Neural cell (in vitro differentiated cells): ENCODE results near the gene FLT1.

Experiments used
- EP300 ChIP-seq: fragments of 450-650 bp; conservative IDR thresholded peaks from 2 replicates; pipeline ENCODE4 v1.6.1; 2014; ENCODE audit warnings: antibody characterized with exemption, mild to moderate bottlenecking, moderate library complexity; ENCODE audit not compliant: poor library complexity, severe bottlenecking
- EZH2 ChIP-seq: fragments of 200-600, 300-800 bp; shearing (Covaris generic), sonication (generic); IDR thresholded peaks from 2 replicates; pipeline ENCODE4 v1.6.1; 2014; ENCODE audit warnings: antibody characterized with exemption, low read length, borderline replicate concordance, mild to moderate bottlenecking; ENCODE audit not compliant: insufficient read depth, poor library complexity, severe bottlenecking
- MXI1 ChIP-seq: fragments of 450-650 bp; conservative IDR thresholded peaks from 2 replicates; pipeline ENCODE4 v1.6.1; 2014; ENCODE audit warnings: antibody characterized with exemption, mild to moderate bottlenecking; ENCODE audit not compliant: poor library complexity, severe bottlenecking
- POLR2AphosphoS5 ChIP-seq: IDR thresholded peaks from 2 replicates; pipeline ENCODE4 v1.6.1; 2012
- RAD21 ChIP-seq: fragments of 450-650 bp; conservative IDR thresholded peaks from 2 replicates; pipeline ENCODE4 v1.6.1; 2014; ENCODE audit warnings: antibody characterized with exemption, mild to moderate bottlenecking, moderate library complexity
- TAF1 ChIP-seq: IDR thresholded peaks from 2 replicates; pipeline ENCODE4 v1.6.1; 2012; ENCODE audit warnings: low read depth
- TF ChIP-seq, protein P1 (sequence below): fragments of 450-650 bp; IDR thresholded peaks from 2 replicates; pipeline ENCODE4 v1.5.1; 2014; ENCODE audit warnings: antibody characterized with exemption, mild to moderate bottlenecking, moderate library complexity; ENCODE audit not compliant: poor library complexity, severe bottlenecking
- TF ChIP-seq, protein P2 (sequence below): IDR thresholded peaks from 2 replicates; pipeline ENCODE4 v1.6.1; 2012; ENCODE audit warnings: borderline replicate concordance

DNA sequence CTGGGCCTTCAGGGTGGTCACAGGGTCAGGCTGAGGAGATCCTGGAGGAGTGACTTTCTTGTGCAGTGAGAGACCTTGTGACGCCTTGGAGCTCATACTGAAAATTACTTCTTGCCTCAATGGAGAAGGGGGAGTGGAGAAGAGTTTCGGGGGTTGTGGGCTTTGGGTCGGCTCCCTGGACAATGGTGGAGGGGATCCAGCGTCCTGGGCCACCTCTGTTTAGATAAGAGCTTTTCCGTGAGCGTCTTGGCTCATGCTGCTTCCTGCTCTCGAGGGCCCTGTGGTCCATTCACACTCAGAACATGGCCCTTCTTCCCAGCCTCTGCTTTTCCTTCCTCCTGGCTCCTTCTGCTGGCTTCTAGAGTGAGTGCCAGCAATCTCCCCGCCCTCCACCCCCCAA is 81.9 kb downstream of the FLT1 start:
- TF ChIP-seq, protein P1, sequence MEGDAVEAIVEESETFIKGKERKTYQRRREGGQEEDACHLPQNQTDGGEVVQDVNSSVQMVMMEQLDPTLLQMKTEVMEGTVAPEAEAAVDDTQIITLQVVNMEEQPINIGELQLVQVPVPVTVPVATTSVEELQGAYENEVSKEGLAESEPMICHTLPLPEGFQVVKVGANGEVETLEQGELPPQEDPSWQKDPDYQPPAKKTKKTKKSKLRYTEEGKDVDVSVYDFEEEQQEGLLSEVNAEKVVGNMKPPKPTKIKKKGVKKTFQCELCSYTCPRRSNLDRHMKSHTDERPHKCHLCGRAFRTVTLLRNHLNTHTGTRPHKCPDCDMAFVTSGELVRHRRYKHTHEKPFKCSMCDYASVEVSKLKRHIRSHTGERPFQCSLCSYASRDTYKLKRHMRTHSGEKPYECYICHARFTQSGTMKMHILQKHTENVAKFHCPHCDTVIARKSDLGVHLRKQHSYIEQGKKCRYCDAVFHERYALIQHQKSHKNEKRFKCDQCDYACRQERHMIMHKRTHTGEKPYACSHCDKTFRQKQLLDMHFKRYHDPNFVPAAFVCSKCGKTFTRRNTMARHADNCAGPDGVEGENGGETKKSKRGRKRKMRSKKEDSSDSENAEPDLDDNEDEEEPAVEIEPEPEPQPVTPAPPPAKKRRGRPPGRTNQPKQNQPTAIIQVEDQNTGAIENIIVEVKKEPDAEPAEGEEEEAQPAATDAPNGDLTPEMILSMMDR, result no peak
- TF ChIP-seq POLR2AphosphoS5 (no peak), RAD21 (no peak), EZH2 (no peak), EP300 (no peak), MXI1 (no peak), TAF1 (no peak)
- TF ChIP-seq, protein P2, sequence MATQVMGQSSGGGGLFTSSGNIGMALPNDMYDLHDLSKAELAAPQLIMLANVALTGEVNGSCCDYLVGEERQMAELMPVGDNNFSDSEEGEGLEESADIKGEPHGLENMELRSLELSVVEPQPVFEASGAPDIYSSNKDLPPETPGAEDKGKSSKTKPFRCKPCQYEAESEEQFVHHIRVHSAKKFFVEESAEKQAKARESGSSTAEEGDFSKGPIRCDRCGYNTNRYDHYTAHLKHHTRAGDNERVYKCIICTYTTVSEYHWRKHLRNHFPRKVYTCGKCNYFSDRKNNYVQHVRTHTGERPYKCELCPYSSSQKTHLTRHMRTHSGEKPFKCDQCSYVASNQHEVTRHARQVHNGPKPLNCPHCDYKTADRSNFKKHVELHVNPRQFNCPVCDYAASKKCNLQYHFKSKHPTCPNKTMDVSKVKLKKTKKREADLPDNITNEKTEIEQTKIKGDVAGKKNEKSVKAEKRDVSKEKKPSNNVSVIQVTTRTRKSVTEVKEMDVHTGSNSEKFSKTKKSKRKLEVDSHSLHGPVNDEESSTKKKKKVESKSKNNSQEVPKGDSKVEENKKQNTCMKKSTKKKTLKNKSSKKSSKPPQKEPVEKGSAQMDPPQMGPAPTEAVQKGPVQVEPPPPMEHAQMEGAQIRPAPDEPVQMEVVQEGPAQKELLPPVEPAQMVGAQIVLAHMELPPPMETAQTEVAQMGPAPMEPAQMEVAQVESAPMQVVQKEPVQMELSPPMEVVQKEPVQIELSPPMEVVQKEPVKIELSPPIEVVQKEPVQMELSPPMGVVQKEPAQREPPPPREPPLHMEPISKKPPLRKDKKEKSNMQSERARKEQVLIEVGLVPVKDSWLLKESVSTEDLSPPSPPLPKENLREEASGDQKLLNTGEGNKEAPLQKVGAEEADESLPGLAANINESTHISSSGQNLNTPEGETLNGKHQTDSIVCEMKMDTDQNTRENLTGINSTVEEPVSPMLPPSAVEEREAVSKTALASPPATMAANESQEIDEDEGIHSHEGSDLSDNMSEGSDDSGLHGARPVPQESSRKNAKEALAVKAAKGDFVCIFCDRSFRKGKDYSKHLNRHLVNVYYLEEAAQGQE, result no peak
